Heart left ventricle (tissue), 13 donors: ENCODE results near the gene ZNF423.

ENCODE experiments used
- CTCF ChIP-seq, 12 donors: fragments of 200-600 bp; sonication (generic) in 4 of 12; IDR thresholded peaks; one replicate each; pipeline versions ENCODE4 v1.5.0 to v1.8.0; 2018 to 2022; ENCODE audit warnings: antibody characterized with exemption in 12 of 12, mild to moderate bottlenecking in 5 of 12
- POLR2A ChIP-seq, 2 donors: fragments of 450-650 bp; IDR thresholded peaks; one replicate each; pipeline ENCODE4 v1.6.1; 2017; ENCODE audit warnings: antibody characterized with exemption in 2 of 2, mild to moderate bottlenecking in 2 of 2, moderate library complexity in 2 of 2
- donor health status: ischemic (EF 13 %, LVEDD 7.1; RV severe dilation, severe dysfunction).
- donor health status: DM: no; HTN: yes; CAD: no.
- donor health status: DM: no; HTN: no; CAD: no.
- donor health status: ischemic (EF 25% LVEDD 6.9; RV normal size, moderate dysfunction).
- donor health status: ischemic (EF 25% LVEDD 5.7; RV mildly dilated, moderate dysfunction).
- donor health status: ischemic (EF 35%, LVEDD 5.7; RV mildly dilated, moderate dysfunction).
- donor health status: nonischemic (EF 11% LVEDD 7.7; RV severe dilation, severe dysfunction).
- donor health status: DM: yes; HTN: yes; CAD: no.
- donor health status: PGD.
- donor health status: ischemic (EF 29% LVEDD 5.4; RV normal size, mild dysfunction).
- donor health status: nonischemic (EF 23%, LVEDD 6.1; RV moderate dilation, normal function).

GRCh38 chr16:49674990-49675389, 180.9 kb downstream of the ZNF423 start:
- TF ChIP-seq CTCF (IDR thresholded peaks at IDR 0.05) (no peak), POLR2A (IDR thresholded peaks at IDR 0.05) (no peak)
